Astrocyte (in vitro differentiated cells and primary cell): ENCODE results near the gene LY6G6D. TPM values are rescaled to one million over a fixed set of nuclear protein-coding genes. Genes with fewer than 3 reads are reported as not detected.

Experiments used
- DNase-seq: peaks from one replicate; pipeline ENCODE4 v3.0.0-alpha.2; 2010; ENCODE audit warnings: low read depth
- FAIRE-seq: peaks from 2 replicates; lab custom pipeline; 2011; peaks lifted over from hg19 to GRCh38; lab: Jason Lieb, UNC
- H2AFZ ChIP-seq: 2 replicates; pipeline ENCODE4 v1.6.0; 2012; ENCODE audit warnings: low read depth, low read length, inconsistent platforms
- H3K27ac ChIP-seq: 2 replicates; pipeline ENCODE4 v1.5.1; 2011; ENCODE audit warnings: low read depth, low read length, inconsistent platforms
- H3K27me3 ChIP-seq: 2 replicates; pipeline ENCODE4 v1.6.0; 2011; ENCODE audit warnings: low read length, inconsistent platforms; ENCODE audit not compliant: insufficient read depth
- H3K36me3 ChIP-seq: 2 replicates; pipeline ENCODE4 v1.5.1; 2011; ENCODE audit warnings: low read length, inconsistent platforms; ENCODE audit not compliant: insufficient read depth
- H3K4me1 ChIP-seq: 2 replicates; pipeline ENCODE4 v1.5.1; 2011; ENCODE audit warnings: low read length, inconsistent platforms; ENCODE audit not compliant: insufficient read depth
- H3K4me2 ChIP-seq: 2 replicates; pipeline ENCODE4 v1.6.0; 2012; ENCODE audit warnings: low read length, inconsistent platforms
- H3K4me3 ChIP-seq: 2 replicates; pipeline ENCODE4 v1.5.1; 2011; ENCODE audit warnings: low read depth, mild to moderate bottlenecking, low read length, inconsistent platforms; ENCODE audit not compliant: insufficient read depth
- H3K79me2 ChIP-seq: 2 replicates; pipeline ENCODE4 v1.6.0; 2012; ENCODE audit warnings: mild to moderate bottlenecking, low read length, inconsistent platforms; ENCODE audit not compliant: insufficient read depth
- H3K9ac ChIP-seq: 2 replicates; pipeline ENCODE4 v1.6.0; 2012; ENCODE audit warnings: mild to moderate bottlenecking, low read length, inconsistent platforms
- H3K9me3 ChIP-seq: 2 replicates; pipeline ENCODE4 v1.5.1; 2012; ENCODE audit warnings: low read depth, mild to moderate bottlenecking, low read length, inconsistent platforms; ENCODE audit not compliant: insufficient read depth
- H4K20me1 ChIP-seq: 2 replicates; pipeline ENCODE4 v1.6.0; 2012; ENCODE audit warnings: low read length, inconsistent platforms; ENCODE audit not compliant: insufficient read depth
- H3K27ac Mint-ChIP-seq: one replicate; pipeline ENCODE4 v1.8.0; 2021; ENCODE audit warnings: mild to moderate bottlenecking, mixed read lengths; ENCODE audit not compliant: unreplicated experiment
- H3K27me3 Mint-ChIP-seq: one replicate; pipeline ENCODE4 v1.8.0; 2021; ENCODE audit warnings: low read depth, mixed read lengths; ENCODE audit not compliant: unreplicated experiment
- H3K36me3 Mint-ChIP-seq: one replicate; pipeline ENCODE4 v1.8.0; 2021; ENCODE audit warnings: low read depth, mixed read lengths; ENCODE audit not compliant: unreplicated experiment
- H3K4me1 Mint-ChIP-seq: one replicate; pipeline ENCODE4 v1.8.0; 2021; ENCODE audit warnings: low read depth, mixed read lengths; ENCODE audit not compliant: unreplicated experiment
- H3K4me3 Mint-ChIP-seq: one replicate; pipeline ENCODE4 v1.8.0; 2021; ENCODE audit warnings: mild to moderate bottlenecking, moderate library complexity, mixed read lengths; ENCODE audit not compliant: unreplicated experiment
- H3K9me3 Mint-ChIP-seq: one replicate; pipeline ENCODE4 v1.8.0; 2021; ENCODE audit warnings: mild to moderate bottlenecking, mixed read lengths; ENCODE audit not compliant: unreplicated experiment
- EZH2 ChIP-seq: IDR thresholded peaks from 2 replicates; pipeline ENCODE4 v1.6.1; 2012; ENCODE audit warnings: mild to moderate bottlenecking, low read length, inconsistent platforms; ENCODE audit not compliant: insufficient read depth
- total RNA-seq: library from RNA; stranded (reverse); gene quantifications from 2 replicates; pipeline ENCODE4 v1.2.1, GENCODE V29; 2021
- TF ChIP-seq, protein P1 (sequence below): IDR thresholded peaks from 2 replicates; pipeline ENCODE4 v1.5.1; 2011; ENCODE audit warnings: low read depth, mild to moderate bottlenecking, inconsistent platforms, low read length, moderate library complexity; ENCODE audit not compliant: insufficient read depth

Gene LY6G6D
- total RNA-seq, 1 donor from 2014 or later: not detected

DNA sequence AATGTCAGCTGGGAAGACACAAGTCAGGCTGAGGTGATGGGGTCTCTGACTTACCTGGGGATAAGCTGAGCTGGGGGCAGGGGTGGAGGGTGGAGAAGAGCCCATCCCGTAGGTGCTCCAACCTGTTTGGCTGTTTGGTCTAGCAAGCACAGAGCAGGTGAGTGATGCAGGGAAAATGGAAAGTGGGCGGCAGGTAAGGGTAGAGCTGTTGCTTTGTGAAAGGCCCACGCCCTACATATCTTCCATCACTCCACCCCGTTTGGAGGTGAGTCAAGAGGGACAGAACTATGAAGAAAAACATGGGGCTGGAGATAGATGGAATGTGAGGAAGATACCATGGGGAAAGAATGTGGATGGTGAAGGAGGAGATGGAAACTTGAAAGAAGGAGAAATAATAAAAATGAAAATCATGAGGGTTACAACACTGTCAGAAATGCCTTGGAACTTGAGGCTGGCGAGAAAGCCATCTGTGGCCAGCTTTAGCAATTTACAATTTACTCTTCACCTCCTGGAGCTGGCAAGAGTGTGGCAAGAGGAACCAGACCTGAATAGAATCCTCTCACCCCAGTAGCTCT is 5.1 kb downstream of the LY6G6D start:
- Mint-ChIP-seq H3K9me3 (peaks cover 7% of the 10 kb centered on the region), H3K27ac (no peak overlapping the region), H3K36me3 (peaks cover 12% of the 10 kb centered on the region), H3K4me1 (peaks cover 4% of the 10 kb centered on the region), H3K27me3 (peaks cover 19% of the 10 kb centered on the region), H3K4me3 (no peak overlapping the region)
- no peak overlapping the region for H3K27ac ChIP-seq
- no peaks in the 10 kb centered on the region for H4K20me1 ChIP-seq
- no peak overlapping the region for H2AFZ ChIP-seq
- H3K79me2 ChIP-seq: no peaks in the 10 kb centered on the region
- no peaks in the 10 kb centered on the region for H3K4me1 ChIP-seq
- H3K4me2 ChIP-seq: no peak overlapping the region
- FAIRE-seq: no peak
- H3K9me3 ChIP-seq: no peaks in the 10 kb centered on the region
- H3K36me3 ChIP-seq: no peaks in the 10 kb centered on the region
- H3K27me3 ChIP-seq: no peaks in the 10 kb centered on the region
- TF ChIP-seq, protein P1, sequence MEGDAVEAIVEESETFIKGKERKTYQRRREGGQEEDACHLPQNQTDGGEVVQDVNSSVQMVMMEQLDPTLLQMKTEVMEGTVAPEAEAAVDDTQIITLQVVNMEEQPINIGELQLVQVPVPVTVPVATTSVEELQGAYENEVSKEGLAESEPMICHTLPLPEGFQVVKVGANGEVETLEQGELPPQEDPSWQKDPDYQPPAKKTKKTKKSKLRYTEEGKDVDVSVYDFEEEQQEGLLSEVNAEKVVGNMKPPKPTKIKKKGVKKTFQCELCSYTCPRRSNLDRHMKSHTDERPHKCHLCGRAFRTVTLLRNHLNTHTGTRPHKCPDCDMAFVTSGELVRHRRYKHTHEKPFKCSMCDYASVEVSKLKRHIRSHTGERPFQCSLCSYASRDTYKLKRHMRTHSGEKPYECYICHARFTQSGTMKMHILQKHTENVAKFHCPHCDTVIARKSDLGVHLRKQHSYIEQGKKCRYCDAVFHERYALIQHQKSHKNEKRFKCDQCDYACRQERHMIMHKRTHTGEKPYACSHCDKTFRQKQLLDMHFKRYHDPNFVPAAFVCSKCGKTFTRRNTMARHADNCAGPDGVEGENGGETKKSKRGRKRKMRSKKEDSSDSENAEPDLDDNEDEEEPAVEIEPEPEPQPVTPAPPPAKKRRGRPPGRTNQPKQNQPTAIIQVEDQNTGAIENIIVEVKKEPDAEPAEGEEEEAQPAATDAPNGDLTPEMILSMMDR: no peak
- TF ChIP-seq EZH2: no peak
- no peak overlapping the region for H3K9ac ChIP-seq
- no peak overlapping the region for H3K4me3 ChIP-seq
- DNase-seq: no peak

DNA sequence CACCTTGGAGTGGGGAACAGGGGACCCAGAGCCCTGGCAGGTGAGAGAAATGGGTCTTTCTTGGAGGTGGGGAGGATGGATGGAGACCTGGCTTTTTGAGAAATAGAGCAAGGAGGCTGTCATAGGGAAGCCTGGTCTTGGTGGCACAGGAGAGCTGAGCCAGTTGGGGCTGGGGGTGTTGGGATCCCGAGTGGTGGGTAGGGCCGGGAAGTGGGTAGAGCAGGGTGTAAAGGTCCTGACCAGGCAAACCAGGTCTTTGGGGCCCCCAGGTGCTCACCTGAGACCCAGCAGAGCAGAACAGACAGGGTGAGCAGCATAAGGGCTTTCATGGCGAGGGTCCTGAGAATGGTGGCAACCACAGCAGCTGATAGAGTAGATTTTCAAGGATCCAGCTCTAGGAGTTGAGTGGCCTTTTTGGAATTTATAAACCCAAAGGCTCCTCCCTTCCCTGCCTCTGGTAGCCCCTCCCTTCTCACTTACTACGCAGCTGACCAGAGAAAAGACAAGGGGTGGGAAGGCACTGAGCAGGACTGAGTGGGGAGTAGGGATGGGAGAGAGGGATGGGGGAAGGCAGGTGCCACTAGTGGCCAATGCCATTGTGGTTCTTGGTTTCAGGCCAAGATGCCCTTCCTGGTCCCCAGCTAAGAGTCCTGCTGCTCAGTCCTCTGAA is 6.3 kb downstream of the LY6G6D start, which contains the start of gene LY6G6C:
TSS of gene LY6G6C (minus strand) at position 396 of the 670 bp plus-strand sequence. CDS start at position 329, 67 bp downstream.
- Histone ChIP-seq H3K4me1 (no peaks in the 10 kb centered on the region), H3K27me3 (no peaks in the 10 kb centered on the region), H3K4me2 (no peak within 1 kb of the TSS), H3K36me3 (peaks cover 5% of the 10 kb centered on the region), H3K9ac (no peak within 1 kb of the TSS), H3K9me3 (no peaks in the 10 kb centered on the region), H4K20me1 (no peaks in the 10 kb centered on the region), H3K79me2 (no peaks in the 10 kb centered on the region), H2AFZ (no peak within 1 kb of the TSS), H3K27ac (no peak within 1 kb of the TSS), H3K4me3 (no peak within 1 kb of the TSS)
- H3K27ac Mint-ChIP-seq: no peak within 1 kb of the TSS
- TF ChIP-seq, protein P1: no peak
- no peak for TF ChIP-seq EZH2
- FAIRE-seq: no peak
- H3K9me3 Mint-ChIP-seq: peaks cover 7% of the 10 kb centered on the region
- no peak within 1 kb of the TSS for H3K4me3 Mint-ChIP-seq
- no peak for DNase-seq
- peaks cover 19% of the 10 kb centered on the region for H3K27me3 Mint-ChIP-seq
- H3K36me3 Mint-ChIP-seq: peaks cover 17% of the 10 kb centered on the region
- peaks cover 4% of the 10 kb centered on the region for H3K4me1 Mint-ChIP-seq

DNA sequence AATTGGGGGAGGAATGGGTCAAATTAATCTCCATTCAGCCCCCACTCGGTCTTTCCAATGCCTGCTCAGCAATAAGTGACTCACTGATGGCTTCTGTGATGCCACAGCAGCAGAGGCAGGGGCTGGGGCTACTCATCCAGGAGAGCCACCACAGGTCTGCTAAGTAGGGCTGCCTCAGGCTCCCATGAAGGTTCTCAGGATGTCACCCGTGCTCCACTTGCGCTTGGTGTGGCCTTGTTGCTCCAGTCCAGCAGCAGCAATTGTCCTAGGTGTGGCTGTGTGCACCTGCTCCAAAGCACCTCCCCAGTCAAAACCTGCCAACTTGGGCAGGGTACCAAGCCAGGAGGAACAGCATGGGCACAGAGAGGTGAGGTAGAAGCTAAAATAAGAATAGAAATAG is 7.0 kb downstream of the LY6G6D start:
- DNase-seq: no peak
- Histone ChIP-seq H3K4me3 (no peak overlapping the region), H3K27me3 (no peaks in the 10 kb centered on the region), H3K27ac (no peak overlapping the region), H4K20me1 (peaks cover under 1% of the 10 kb centered on the region), H3K9ac (no peak overlapping the region), H3K9me3 (no peaks in the 10 kb centered on the region), H3K79me2 (no peaks in the 10 kb centered on the region), H3K4me2 (no peak overlapping the region), H3K4me1 (no peaks in the 10 kb centered on the region), H3K36me3 (peaks cover 7% of the 10 kb centered on the region), H2AFZ (no peak overlapping the region)
- H3K27ac Mint-ChIP-seq: no peak overlapping the region
- H3K4me3 Mint-ChIP-seq: no peak overlapping the region
- H3K36me3 Mint-ChIP-seq: peaks cover 21% of the 10 kb centered on the region
- H3K9me3 Mint-ChIP-seq: peaks cover 7% of the 10 kb centered on the region
- peaks cover 4% of the 10 kb centered on the region for H3K4me1 Mint-ChIP-seq
- H3K27me3 Mint-ChIP-seq: peaks cover 19% of the 10 kb centered on the region
- no peak for FAIRE-seq
- TF ChIP-seq EZH2: no peak
- TF ChIP-seq, protein P1: no peak
